ENCODE measurements around the gene CNN3.

CNN3 gene

DNA sequence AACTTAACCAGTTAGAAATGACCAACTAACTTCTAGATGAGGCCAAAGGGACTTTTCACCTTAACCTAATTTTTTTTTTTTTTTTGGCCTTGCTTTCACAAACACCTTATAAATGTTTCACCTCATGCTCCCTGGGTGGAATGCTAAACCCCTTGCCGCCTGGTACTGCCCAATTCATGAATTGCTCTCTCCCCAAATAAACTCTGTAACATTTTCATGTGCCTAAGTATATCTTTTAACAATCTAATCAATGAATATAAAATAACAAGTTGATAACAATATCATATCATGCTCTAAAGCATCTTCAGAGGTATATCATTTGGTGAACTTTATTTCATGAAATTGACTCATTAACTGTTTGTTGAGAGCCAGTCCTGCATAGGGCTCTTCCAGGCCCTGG, 10.9 kb upstream of the CNN3 start:
- TF ChIP-seq, protein P1, sequence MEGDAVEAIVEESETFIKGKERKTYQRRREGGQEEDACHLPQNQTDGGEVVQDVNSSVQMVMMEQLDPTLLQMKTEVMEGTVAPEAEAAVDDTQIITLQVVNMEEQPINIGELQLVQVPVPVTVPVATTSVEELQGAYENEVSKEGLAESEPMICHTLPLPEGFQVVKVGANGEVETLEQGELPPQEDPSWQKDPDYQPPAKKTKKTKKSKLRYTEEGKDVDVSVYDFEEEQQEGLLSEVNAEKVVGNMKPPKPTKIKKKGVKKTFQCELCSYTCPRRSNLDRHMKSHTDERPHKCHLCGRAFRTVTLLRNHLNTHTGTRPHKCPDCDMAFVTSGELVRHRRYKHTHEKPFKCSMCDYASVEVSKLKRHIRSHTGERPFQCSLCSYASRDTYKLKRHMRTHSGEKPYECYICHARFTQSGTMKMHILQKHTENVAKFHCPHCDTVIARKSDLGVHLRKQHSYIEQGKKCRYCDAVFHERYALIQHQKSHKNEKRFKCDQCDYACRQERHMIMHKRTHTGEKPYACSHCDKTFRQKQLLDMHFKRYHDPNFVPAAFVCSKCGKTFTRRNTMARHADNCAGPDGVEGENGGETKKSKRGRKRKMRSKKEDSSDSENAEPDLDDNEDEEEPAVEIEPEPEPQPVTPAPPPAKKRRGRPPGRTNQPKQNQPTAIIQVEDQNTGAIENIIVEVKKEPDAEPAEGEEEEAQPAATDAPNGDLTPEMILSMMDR (IDR thresholded peaks at IDR 0.05; ENCODE audit: insufficient read depth, low read depth, low read length, missing control alignments): no peak
- no peak for DNase-seq (ENCODE audit: low read depth)
- no peak overlapping the region for H3K4me3 ChIP-seq (ENCODE audit: low read length)

DNA sequence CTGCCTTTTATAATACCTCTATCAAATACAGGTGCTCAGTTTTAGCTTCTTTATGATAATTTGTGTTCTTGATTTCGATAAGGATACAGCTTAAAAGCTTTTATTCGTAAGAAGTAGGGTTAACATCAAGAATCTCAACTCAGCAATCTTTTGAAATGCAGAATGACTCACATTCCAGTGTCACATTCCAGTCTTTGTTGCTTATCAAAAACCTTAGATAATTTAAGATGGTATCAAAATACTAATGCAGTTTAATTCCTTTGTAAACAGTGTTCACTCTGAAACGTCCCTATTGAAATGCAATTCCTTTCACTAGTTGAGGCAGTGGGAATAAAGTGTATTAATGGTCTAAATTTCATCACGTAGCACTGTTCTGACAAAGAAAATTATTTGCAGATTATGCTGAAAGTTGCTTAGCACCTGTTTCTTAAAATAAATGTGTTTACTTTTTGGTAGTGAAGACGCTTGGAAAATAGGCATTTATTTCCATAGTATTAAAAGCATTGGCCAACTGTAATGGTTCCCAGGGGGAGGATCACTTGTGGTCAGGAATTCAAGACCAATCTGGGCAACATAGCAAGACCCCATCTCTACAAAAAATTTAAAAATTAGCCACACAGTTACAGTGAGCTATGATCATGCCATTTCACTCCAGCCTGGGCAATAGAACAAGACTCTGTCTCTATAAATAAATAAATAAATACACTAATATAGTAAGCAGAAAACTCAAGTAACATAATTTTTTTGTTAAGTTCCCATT, 10.1 kb upstream of the CNN3 start:
- H3K4me3 ChIP-seq (ENCODE audit: low read length): no peak overlapping the region
- DNase-seq (ENCODE audit: low read depth): peak; percentile 34
- TF ChIP-seq, protein P1 (IDR thresholded peaks at IDR 0.05; ENCODE audit: insufficient read depth, low read depth, low read length, missing control alignments): no peak

DNA sequence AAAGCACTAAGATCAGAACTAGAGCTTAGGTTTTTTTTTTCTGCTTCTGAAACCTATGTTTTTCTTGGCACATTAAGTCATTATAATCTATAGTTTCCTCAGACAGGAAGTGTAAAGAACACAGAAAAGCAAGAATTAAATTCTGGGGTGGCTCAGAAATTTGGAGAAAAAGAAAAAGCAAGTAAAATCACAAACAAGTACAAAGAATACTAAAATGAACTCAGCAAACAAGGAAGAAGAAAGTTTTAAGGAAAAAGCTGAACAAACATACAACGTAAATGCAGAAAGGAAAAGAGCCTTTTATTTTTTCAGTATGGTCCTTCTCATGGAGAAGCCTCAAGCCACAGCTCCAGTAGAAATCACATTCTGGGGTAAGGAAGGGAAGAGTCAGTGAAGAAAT, 8.6 kb upstream of the CNN3 start:
- H3K4me3 ChIP-seq (ENCODE audit: low read length): no peak overlapping the region
- TF ChIP-seq, protein P1 (IDR thresholded peaks at IDR 0.05; ENCODE audit: insufficient read depth, low read depth, low read length, missing control alignments): no peak
- no peak for DNase-seq (ENCODE audit: low read depth)

DNA sequence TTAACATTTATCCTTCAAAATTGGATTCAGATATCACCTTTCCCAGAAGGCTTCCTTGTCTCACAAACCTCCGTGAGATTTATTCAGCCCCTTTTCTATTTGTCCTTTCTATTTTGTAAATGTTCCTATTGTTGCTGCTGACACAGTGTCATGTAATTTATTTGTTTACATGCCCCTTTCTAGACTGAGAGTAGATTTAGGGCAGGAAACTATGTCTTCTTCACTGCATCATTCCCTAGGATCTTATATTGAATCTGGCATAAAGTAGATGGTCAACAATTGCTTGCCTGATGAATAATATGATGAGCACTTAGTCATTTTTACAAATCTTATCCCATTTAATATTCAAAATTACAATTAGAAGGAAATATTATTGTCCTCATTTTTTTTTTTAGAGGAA, 8.1 kb upstream of the CNN3 start:
- H3K4me3 ChIP-seq (ENCODE audit: low read length): no peak overlapping the region
- DNase-seq (ENCODE audit: low read depth): no peak
- TF ChIP-seq, protein P1 (IDR thresholded peaks at IDR 0.05; ENCODE audit: insufficient read depth, low read depth, low read length, missing control alignments): no peak

DNA sequence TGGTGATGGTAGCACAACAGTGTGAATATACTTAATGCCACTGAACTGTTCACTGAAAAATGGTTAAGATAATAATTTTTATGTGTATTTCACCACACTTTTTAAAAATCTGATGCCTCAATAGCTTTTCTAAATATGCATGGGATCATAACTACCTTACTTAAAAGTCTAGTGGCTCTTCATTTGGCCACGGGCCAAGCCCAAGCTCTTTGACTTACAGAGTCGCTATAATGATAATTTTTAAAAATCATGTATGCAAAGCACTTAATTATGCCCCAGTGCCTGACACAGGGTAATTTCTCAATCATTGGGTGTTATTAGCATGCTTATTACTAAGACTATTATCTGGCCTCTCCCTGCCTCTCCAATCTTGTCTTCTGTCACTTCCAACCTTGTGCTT, 7.6 kb upstream of the CNN3 start:
- TF ChIP-seq, protein P1 (IDR thresholded peaks at IDR 0.05; ENCODE audit: insufficient read depth, low read depth, low read length, missing control alignments): no peak
- H3K4me3 ChIP-seq (ENCODE audit: low read length): no peak overlapping the region
- no peak for DNase-seq (ENCODE audit: low read depth)

DNA sequence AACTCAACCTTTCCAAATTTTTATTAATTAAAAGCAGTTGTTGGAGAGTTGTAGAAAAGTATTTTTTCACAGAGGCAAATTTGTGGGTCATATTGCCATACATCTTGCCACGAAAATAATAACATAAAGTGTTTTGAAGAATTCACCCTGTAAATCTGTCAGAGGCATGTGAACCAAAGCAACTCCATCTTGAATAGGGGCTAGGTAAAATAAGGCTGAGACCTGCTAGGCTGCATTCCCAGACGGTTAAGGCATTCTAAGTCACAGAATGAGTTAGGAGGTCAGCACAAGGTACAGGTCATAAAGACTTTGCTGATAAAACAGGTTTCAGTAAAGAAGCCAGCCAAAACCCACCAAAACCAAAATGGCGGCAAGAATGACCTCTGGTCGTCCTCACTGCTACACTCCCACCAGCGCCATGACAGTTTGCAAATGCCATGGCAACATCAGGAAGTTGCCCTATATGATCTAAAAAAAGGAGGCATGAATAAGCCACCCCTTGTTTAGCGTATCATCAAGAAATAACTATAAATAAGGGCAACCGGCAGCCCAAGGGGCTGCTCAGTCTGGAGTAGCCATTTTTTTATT, 4.4 kb upstream of the CNN3 start:
- no peak overlapping the region for H3K4me3 ChIP-seq (ENCODE audit: low read length)
- TF ChIP-seq, protein P1 (IDR thresholded peaks at IDR 0.05; ENCODE audit: insufficient read depth, low read depth, low read length, missing control alignments): no peak
- DNase-seq (ENCODE audit: low read depth): no peak

Data from epithelial cell of esophagus (primary cell).